Measurements from ENCODE around the gene PRKCD.

DNA sequence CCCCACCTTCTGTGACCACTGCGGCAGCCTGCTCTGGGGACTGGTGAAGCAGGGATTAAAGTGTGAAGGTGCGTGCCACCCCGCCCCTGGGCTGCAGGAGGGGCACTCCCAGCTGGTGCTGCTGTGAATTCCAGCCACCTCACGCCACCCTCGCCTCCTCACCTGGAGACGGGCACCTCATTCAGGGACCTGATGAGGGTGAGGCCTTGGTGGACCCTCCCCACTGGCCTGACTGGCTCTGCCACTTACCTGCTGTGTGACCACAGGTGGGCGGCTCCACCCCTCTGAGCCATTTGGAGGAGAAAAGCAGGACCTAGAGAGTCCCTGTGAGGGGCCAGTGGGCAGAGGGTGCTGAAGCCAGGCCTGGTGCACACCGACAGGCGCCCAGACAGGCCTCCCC, 22.5 kb downstream of the PRKCD start:
- TF ChIP-seq, protein P1, sequence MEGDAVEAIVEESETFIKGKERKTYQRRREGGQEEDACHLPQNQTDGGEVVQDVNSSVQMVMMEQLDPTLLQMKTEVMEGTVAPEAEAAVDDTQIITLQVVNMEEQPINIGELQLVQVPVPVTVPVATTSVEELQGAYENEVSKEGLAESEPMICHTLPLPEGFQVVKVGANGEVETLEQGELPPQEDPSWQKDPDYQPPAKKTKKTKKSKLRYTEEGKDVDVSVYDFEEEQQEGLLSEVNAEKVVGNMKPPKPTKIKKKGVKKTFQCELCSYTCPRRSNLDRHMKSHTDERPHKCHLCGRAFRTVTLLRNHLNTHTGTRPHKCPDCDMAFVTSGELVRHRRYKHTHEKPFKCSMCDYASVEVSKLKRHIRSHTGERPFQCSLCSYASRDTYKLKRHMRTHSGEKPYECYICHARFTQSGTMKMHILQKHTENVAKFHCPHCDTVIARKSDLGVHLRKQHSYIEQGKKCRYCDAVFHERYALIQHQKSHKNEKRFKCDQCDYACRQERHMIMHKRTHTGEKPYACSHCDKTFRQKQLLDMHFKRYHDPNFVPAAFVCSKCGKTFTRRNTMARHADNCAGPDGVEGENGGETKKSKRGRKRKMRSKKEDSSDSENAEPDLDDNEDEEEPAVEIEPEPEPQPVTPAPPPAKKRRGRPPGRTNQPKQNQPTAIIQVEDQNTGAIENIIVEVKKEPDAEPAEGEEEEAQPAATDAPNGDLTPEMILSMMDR (IDR thresholded peaks at IDR 0.05) = no peak
- TF ChIP-seq KAT7 (CRISPR knock-in tag; IDR thresholded peaks at IDR 0.05; ENCODE audit: borderline replicate concordance) (no peak), ZNF396 (CRISPR knock-in tag; IDR thresholded peaks at IDR 0.05; ENCODE audit: borderline replicate concordance) (no peak), CREB1 (CRISPR knock-in tag; IDR thresholded peaks at IDR 0.05) (no peak), JUN (CRISPR knock-in tag; IDR thresholded peaks at IDR 0.05) (no peak)
- TF ChIP-seq, protein P2, sequence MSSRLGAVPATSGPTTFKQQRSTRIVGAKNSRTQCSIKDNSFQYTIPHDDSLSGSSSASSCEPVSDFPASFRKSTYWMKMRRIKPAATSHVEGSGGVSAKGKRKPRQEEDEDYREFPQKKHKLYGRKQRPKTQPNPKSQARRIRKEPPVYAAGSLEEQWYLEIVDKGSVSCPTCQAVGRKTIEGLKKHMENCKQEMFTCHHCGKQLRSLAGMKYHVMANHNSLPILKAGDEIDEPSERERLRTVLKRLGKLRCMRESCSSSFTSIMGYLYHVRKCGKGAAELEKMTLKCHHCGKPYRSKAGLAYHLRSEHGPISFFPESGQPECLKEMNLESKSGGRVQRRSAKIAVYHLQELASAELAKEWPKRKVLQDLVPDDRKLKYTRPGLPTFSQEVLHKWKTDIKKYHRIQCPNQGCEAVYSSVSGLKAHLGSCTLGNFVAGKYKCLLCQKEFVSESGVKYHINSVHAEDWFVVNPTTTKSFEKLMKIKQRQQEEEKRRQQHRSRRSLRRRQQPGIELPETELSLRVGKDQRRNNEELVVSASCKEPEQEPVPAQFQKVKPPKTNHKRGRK (CRISPR knock-in tag; IDR thresholded peaks at IDR 0.05; ENCODE audit: borderline replicate concordance) = no peak
- TF ChIP-seq, protein P3, sequence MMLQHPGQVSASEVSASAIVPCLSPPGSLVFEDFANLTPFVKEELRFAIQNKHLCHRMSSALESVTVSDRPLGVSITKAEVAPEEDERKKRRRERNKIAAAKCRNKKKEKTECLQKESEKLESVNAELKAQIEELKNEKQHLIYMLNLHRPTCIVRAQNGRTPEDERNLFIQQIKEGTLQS (CRISPR knock-in tag; conservative IDR thresholded peaks at IDR 0.05) = no peak
